Measurements from ENCODE around the gene CA12. TPM values are rescaled to one million over a fixed set of nuclear protein-coding genes. Genes with fewer than 3 reads are reported as not detected.
"Not testable (repeated sequence)": the region's sequence is repeated elsewhere in the genome, so short reads cannot be mapped to it uniquely, and the experiment has no call there.

CA12 gene
- total and polyA plus RNA-seq, 2 experiments from 2014 or later, result 0.03 TPM; not detected in 1

GRCh38 chr15:63348392-63348791 lies 33.3 kb downstream of the CA12 start:
- Histone ChIP-seq H3K36me3 (no peaks in the 10 kb centered on the region), H3K4me3 (no peak overlapping the region), H3K27ac (no peak overlapping the region), H3K4me1 (ENCODE audit: low read depth) (no peaks in the 10 kb centered on the region), H3K27me3 (no peaks in the 10 kb centered on the region), H3K9me3 (ENCODE audit: low read depth) (no peaks in the 10 kb centered on the region)
- DNase-seq (ENCODE audit: low read depth in 1 of 2, low spot score in 1 of 2), result peak in 1 of 2 donors; percentile 79
- no peak for TF ChIP-seq CTCF (IDR thresholded peaks at IDR 0.05; ENCODE audit: low read depth, low read length)

GRCh38 chr15:63347074-63347857 lies 34.4 kb downstream of the CA12 start:
- Histone ChIP-seq H3K4me1 (ENCODE audit: low read depth) (no peaks in the 10 kb centered on the region), H3K36me3 (no peaks in the 10 kb centered on the region), H3K27ac (no peak overlapping the region), H3K27me3 (no peaks in the 10 kb centered on the region), H3K4me3 (no peak overlapping the region), H3K9me3 (ENCODE audit: low read depth) (no peaks in the 10 kb centered on the region)
- TF ChIP-seq CTCF (IDR thresholded peaks at IDR 0.05; ENCODE audit: low read depth, low read length), result no peak
- peak in 1 of 2 donors; percentile 34 for DNase-seq (ENCODE audit: low read depth in 1 of 2, low spot score in 1 of 2)

- TF ChIP-seq CTCF (IDR thresholded peaks at IDR 0.05; ENCODE audit: low read depth, low read length), result no peak
- H3K9me3 ChIP-seq (ENCODE audit: low read depth), result no peaks in the 10 kb centered on the region
- H3K27ac ChIP-seq, result no peak overlapping the region
These were observed 36.3 kb downstream of the CA12 start for GRCh38 chr15:63345391-63345752.

GRCh38 chr15:63344731-63345390 lies 36.8 kb downstream of the CA12 start:
- H3K36me3 ChIP-seq, result no peaks in the 10 kb centered on the region

More at GRCh38 chr15:63345391-63345752, 36.3 kb downstream of the CA12 start:
- no peak for DNase-seq (ENCODE audit: low read depth in 1 of 2, low spot score in 1 of 2)
- H3K36me3 ChIP-seq, result no peaks in the 10 kb centered on the region
- H3K4me1 ChIP-seq (ENCODE audit: low read depth), result no peaks in the 10 kb centered on the region
- H3K4me3 ChIP-seq, result no peak overlapping the region
- no peaks in the 10 kb centered on the region for H3K27me3 ChIP-seq

GRCh38 chr15:63342996-63343562 lies 38.6 kb downstream of the CA12 start:
- H3K27me3 ChIP-seq; H3K36me3 ChIP-seq; H3K4me3 ChIP-seq; H3K9me3 ChIP-seq (ENCODE audit: low read depth); H3K4me1 ChIP-seq (ENCODE audit: low read depth); H3K27ac ChIP-seq: not testable (repeated sequence)
- DNase-seq (ENCODE audit: low read depth in 1 of 2, low spot score in 1 of 2), result peak in 1 of 2 donors; percentile 29

More at GRCh38 chr15:63344731-63345390, 36.8 kb downstream of the CA12 start:
- no peak overlapping the region for H3K4me3 ChIP-seq
- no peak overlapping the region for H3K27ac ChIP-seq
- TF ChIP-seq CTCF (IDR thresholded peaks at IDR 0.05; ENCODE audit: low read depth, low read length), result no peak
- no peaks in the 10 kb centered on the region for H3K27me3 ChIP-seq
- peak in 1 of 2 donors; percentile 11 for DNase-seq (ENCODE audit: low read depth in 1 of 2, low spot score in 1 of 2)
- no peaks in the 10 kb centered on the region for H3K9me3 ChIP-seq (ENCODE audit: low read depth)
- H3K4me1 ChIP-seq (ENCODE audit: low read depth), result no peaks in the 10 kb centered on the region

GRCh38 chr15:63341898-63342297 lies 39.7 kb downstream of the CA12 start:
- no peak overlapping the region for H3K27ac ChIP-seq
- H3K4me3 ChIP-seq, result no peak overlapping the region
- H3K36me3 ChIP-seq, result no peaks in the 10 kb centered on the region
- no peaks in the 10 kb centered on the region for H3K4me1 ChIP-seq (ENCODE audit: low read depth)
- no peaks in the 10 kb centered on the region for H3K9me3 ChIP-seq (ENCODE audit: low read depth)
- no peak for TF ChIP-seq CTCF (IDR thresholded peaks at IDR 0.05; ENCODE audit: low read depth, low read length)
- no peaks in the 10 kb centered on the region for H3K27me3 ChIP-seq
- DNase-seq (ENCODE audit: low read depth in 1 of 2, low spot score in 1 of 2), result no peak

Data from cardiac muscle cell (in vitro differentiated cells and primary cell).